GM08714 (cell line): Measurements from ENCODE around the gene SLC37A2.
"Not testable (repeated sequence)": the region's sequence is repeated elsewhere in the genome, so short reads cannot be mapped to it uniquely, and the experiment has no call there.

Experiments
- H3K4me3 ChIP-seq: fragments of 200-500 bp; sonication (Bioruptor generic); 2 replicates; pipeline ENCODE4 v1.5.1; 2014; ENCODE audit warnings: mild to moderate bottlenecking, low read length, inconsistent platforms
- ZNF274 ChIP-seq: IDR thresholded peaks from 2 replicates; pipeline ENCODE4 v1.6.1; 2012; ENCODE audit warnings: mild to moderate bottlenecking, low read depth, low read length

SLC37A2 gene

GRCh38 chr11:125085301-125086081 is 22.4 kb downstream of the SLC37A2 start:
- no peak for TF ChIP-seq ZNF274
- H3K4me3 ChIP-seq = no peak overlapping the region

DNA sequence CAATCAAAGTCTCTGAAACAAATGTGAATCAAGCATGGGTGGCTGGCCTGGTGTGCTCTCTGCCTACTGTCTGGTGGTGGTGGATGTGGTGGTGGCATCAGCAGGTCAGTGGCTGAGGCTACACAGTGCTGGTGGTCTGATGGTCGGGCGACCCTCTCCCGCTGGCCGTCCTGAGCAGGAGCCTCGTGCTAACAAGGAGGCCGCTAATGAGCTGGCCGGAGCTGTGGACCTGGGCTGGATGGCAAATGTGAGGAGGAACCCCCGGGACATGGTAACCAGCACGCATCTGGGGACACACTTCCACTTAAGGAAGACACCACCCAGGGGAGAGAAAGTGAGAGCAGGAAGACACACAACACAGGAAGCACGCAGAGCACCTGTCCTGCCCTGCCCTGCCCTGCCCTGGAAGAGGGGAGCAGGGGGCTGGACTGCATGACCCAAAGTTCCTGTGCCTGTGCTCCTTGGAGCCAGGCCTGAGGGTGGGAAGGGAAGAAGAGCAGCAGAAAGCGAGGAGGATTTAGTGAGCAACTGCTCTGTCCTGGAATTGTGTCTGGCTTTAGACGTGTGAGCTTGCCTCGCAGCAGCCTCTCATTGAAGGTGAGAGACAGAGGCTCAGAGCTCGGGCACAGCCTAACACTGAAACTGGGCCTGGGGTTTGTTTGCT is 23.7 kb downstream of the SLC37A2 start:
- TF ChIP-seq ZNF274 = no peak

GRCh38 chr11:125088123-125088522 is 25.0 kb downstream of the SLC37A2 start:
- no peak for TF ChIP-seq ZNF274

More for the DNA sequence above, 23.7 kb downstream of the SLC37A2 start:
- no peak overlapping the region for H3K4me3 ChIP-seq

GRCh38 chr11:125088576-125089455 is 25.7 kb downstream of the SLC37A2 start:
- no peak for TF ChIP-seq ZNF274
- H3K4me3 ChIP-seq = no peak overlapping the region

More at GRCh38 chr11:125088123-125088522, 25.0 kb downstream of the SLC37A2 start:
- H3K4me3 ChIP-seq = no peak overlapping the region

- H3K4me3 ChIP-seq = not testable (repeated sequence)
Measured at GRCh38 chr11:125089481-125089880, 26.4 kb downstream of the SLC37A2 start.

- H3K4me3 ChIP-seq = not testable (repeated sequence)
Measured at GRCh38 chr11:125090151-125090550, 27.0 kb downstream of the SLC37A2 start.

GRCh38 chr11:125090816-125091215 is 27.7 kb downstream of the SLC37A2 start:
- no peak overlapping the region for H3K4me3 ChIP-seq
- TF ChIP-seq ZNF274 = no peak

GRCh38 chr11:125091247-125091876 is 28.3 kb downstream of the SLC37A2 start:
- no peak for TF ChIP-seq ZNF274
- H3K4me3 ChIP-seq = no peak overlapping the region

- H3K4me3 ChIP-seq = no peak overlapping the region
- TF ChIP-seq ZNF274 = no peak
Measured at GRCh38 chr11:125091877-125092664, 29.0 kb downstream of the SLC37A2 start.

DNA sequence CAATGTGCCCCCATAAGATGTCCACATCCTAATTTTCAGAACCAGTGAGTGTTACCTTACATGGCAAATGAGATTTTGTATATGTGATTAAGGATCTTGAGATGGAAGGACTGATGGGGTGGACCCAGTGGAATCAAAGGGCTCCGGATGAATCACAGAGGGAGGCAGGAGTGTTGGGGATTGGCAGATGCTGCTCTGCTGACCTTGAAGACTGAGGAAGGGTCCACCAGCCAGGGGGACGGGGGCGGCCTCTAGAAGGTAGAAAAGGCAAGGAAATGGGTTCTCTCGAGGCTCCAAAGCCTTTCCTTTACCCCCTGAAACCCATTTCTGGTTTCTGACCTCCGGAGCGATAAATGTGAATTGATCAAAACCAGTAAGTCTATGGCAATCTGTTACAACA is 29.6 kb downstream of the SLC37A2 start:
- TF ChIP-seq ZNF274 = no peak
- H3K4me3 ChIP-seq = no peak overlapping the region

GRCh38 chr11:125093502-125093901 is 30.4 kb downstream of the SLC37A2 start:
- no peak overlapping the region for H3K4me3 ChIP-seq
- TF ChIP-seq ZNF274 = no peak

- H3K4me3 ChIP-seq = no peak overlapping the region
- TF ChIP-seq ZNF274 = no peak
Measured at GRCh38 chr11:125094731-125095130, 31.6 kb downstream of the SLC37A2 start.

DNA sequence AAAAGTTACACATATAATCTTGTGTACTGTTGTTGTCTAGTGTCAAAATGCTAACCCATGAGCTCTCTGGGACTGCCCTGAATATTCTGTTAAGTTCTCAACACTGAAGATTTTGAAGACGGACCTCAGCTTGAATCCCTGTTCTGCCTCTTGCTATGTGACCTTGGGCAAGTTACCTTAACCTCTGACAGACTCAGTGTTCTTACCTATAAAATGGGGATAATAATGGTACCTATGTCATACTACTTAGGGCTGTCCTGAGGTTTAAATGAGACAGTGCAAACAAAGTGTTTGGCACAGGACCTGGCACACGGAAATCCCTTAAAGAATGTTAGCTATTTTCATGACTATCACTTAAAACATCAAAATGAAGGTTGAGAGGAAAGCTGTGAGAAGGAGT is 37.0 kb downstream of the SLC37A2 start:
- H3K4me3 ChIP-seq = no peak overlapping the region
- TF ChIP-seq ZNF274 = no peak
